Medulla oblongata (tissue), 1 donor: ENCODE measurements around the gene GRM8.

Experiments
- DNase-seq: peaks from one replicate; pipeline ENCODE4 v3.0.0-alpha.2; 2015; ENCODE audit errors: extremely low spot score

GRM8 gene

GRCh38 chr7:126524967-126525366, 727.8 kb downstream of the GRM8 start:
- no peak for DNase-seq

DNA sequence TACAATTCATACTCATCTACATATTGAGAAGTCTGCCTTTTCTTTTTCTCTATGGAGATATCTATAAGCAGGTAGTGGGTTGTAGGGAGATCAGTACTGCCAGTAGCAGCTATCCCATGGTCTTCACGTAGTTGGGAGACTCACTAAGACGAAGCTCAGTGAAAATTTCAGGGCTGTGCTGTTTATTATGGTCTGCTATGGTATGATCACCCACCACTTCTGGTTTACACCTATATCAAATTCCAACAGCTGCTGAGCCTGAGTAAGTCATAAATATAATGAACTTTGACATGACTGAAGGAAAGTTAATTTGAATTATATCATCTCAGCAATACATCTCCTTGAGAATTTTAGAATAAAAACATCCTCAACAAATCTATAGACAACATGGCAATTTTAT, 741.7 kb downstream of the GRM8 start:
- DNase-seq = no peak

DNA sequence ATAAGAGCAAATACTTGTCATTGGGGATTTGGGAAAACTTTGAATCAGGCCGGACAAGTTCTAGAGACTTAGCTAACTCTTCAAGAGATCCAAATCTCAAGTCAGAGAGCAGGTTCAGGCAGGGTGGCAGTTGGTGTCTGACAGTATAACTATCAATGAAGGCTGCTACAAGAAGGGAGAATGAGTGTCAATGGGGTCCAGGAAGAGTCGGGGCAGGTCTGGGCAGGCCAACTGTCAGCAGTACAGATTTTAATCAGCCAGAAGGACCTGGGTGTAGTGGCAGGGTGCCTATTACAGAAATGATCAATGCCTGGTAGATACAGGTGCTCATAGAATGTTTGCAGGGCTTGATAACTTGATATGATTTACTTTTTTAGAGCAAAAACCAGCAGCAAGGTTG, 751.1 kb downstream of the GRM8 start:
- no peak for DNase-seq

- DNase-seq = no peak
These were observed 753.3 kb downstream of the GRM8 start for GRCh38 chr7:126499481-126499880.

- no peak for DNase-seq
These were observed 757.0 kb downstream of the GRM8 start for GRCh38 chr7:126495733-126496132.

DNA sequence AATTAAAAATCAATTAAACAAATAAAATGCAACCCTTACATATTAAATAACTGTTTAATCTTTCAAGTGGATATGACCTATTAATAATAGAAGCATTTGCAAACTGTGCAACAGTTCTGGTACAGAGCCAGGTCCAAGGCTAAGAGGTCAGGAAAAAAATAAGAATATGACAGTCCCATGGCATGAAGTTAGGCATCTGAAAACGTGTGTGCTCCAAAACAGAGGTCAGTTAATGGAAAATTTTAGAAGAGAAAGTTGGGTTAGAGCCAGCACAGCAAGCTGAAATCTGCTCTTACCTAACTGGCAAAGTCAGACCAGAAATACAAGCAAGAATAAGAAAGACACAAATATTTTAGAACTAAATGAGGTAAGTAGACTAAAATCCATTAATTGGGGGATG, 757.7 kb downstream of the GRM8 start:
- no peak for DNase-seq

DNA sequence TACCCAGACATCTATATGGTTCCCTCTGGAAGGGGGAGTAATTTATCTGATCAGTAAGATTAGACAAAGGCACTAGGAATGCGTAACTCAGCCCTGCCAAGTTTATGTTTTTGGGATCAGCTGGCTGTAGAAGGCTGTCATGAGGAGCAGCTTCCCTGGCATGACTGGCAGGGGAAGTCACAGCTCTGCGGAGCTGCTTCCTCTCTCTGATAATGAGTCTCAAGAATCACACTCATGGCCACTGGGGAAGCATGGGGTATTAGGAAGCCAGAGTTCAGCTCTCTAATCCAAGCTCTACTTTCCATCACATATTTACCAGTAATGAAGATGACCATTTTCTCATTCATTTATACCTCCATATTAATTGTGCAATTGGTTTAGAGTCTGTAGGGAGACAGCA, 758.9 kb downstream of the GRM8 start:
- no peak for DNase-seq

DNA sequence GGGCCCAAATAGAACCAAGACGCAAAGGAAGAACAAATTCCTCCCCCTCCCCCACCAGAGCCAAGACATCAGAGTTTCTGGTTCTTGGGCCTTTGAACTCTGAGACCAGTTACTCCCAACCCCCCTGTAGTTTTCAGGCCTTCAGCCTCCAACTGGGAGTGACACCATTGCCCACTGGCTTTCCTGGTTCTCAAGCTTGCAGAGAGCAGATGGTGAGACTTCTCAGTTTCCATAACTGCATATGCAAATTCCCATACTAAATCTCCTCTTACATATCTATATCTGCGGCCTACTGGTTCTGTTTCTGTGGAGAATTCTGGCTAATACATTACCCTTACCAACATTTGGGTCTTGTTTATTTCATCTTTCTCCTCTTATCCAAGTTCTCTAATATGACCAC, 762.9 kb downstream of the GRM8 start:
- DNase-seq = no peak

DNA sequence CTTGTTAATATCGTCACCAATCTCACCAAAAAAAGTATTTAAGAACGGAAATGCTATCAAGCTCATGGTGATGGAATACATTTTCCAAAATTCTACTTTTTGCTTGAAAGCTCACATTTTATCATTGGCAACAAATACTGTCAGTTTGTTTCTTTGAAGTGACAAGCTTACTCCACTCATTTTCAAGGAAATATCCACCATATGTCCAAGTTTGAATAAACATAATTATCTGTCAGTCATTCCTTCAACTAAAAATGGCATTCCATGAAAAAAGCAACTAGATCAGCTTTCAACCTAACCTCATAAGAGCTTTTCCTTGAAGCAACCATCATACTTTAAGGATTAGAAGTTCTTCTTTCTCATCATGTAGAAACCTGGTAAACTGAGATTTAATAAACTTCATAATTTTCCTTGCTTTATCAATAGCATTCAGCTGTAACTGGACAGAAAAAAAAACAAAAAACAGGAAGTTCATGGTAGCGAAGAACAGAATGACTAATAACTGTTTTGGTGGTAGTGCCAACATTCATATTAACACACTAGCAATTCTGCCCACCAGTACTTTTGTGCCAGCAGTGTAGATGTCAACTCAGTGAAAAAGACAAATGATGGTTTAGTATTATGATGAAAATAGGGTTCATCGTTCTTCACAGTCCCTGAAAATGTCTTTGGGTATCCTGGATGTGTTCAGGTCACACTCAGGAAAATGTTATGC, 764.9 kb downstream of the GRM8 start:
- no peak for DNase-seq

- no peak for DNase-seq
These were observed 765.9 kb downstream of the GRM8 start for GRCh38 chr7:126486806-126487205.

DNA sequence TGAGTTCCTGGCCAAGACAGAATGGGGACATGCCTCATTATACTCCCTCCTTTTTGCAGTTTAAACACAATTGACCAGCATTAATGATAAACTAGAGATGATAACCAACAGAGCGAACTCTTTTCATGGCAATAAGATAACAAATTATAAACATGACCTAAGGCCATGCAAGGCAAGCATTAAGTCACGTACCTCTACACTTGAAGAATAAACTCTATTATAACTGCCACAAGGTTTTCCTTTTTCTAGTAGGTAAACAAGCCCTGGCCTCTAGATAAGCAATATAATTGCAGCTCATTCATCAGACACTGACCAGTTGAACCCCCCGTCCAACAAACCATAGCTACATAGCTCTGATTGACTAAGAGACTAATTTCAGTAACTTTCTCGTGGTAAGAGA, 767.0 kb downstream of the GRM8 start:
- no peak for DNase-seq

DNA sequence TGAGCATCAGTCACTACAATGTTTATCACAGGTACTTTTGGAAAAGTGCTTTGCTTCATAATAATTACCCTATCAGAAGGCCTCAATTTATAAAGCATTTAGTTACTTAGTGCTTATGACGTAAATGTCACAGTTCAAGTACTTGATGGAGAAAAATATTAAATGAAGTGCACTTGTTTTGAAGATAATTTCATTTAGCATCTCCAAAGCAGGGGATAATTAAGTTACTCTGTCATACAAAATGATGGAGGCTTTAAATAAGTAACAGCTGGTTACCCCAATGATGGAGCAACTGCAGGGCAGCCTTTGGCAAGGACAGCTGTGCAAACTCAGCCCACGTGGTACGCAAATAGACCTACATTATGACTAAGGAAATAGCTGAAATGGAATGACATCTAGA, 768.8 kb downstream of the GRM8 start:
- DNase-seq = no peak

DNA sequence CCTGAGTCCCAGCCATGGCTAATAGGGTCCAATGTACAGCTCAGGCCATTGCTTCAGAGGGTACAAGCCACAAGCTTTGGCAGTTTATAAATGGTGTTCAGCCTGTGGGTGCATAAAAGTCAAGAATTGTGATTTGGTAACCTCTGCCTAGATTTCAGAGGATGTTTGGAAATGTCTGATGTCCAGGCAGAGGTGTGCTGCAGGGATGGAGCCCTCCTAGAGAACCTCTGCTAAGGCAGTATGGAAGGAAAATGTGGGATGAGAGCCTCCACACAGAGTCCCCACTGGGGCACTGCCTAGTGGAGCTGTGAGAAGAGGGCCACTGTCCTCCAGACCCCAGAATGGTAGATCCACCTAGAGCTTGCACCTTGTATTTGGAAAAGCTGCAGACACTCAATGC, 779.9 kb downstream of the GRM8 start:
- DNase-seq = no peak

- no peak for DNase-seq
These were observed 790.3 kb downstream of the GRM8 start for GRCh38 chr7:126462405-126462804.

- DNase-seq = no peak
These were observed 792.1 kb downstream of the GRM8 start for GRCh38 chr7:126460664-126461063.

DNA sequence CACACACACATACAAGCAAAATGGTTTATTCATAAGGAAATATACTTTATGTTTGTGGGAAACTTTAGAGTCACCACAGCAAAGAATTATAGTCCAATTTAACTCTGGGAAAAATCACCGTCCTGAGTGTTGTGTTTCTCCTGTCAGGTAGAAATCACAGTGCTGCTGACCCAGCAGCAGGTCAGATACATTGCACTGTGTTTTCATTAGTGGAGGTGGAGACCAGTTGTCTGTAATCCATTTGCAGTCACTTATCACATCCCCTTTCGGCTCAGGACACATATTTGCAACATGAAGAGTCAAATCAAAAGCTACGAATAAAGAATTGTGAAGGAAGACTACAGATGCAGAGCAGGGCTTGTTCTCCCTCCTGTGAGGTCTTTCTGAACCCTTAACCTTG, 799.6 kb downstream of the GRM8 start:
- DNase-seq = no peak

DNA sequence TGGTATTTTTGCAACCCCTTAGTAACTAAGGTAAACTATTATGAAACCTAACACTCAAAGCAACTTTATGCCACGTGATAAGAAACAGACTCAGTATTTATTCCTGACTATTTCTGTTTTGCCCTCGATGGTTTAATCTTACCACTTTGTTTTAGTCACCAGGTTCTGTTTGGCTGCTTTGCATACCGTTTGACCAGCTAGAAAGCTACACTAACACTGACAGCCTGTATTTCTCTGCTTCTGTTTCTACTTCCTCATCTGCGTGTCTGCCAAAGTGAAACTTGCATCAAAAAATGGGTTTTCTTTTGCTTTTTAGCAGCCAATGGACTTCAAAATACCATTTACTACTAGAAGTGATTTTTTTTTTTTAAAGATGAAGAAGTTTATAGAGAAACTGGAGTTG, 802.5 kb downstream of the GRM8 start:
- no peak for DNase-seq

DNA sequence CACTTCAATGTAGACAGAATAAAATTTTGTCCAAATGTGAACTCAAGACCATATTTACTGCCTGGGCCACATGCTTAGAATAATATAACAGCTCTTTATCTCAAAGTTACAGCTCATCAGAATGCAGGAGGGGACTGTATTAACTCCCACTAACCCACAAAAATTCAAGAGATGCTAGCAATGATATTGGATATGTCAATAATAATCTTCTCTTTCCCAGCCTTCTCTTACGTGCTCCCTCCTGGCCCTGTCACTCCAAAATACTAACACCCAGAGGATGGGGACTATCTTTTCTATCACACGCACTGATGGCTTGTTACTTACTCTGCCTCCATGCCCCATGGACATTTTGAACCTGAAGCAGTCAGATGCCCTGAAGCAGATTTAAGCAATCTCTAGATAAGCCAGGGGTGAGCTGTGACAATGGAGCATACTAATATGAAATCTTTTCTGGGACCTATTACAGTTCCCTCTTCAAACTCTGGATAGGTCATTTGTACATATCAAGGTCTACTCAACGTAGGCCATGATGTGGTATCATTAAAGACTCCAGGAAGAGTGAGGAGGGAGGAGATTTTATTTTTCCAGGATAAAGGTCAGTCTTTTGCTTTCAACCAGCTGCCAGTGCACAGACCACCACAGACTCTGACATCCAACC, 803.0 kb downstream of the GRM8 start:
- no peak for DNase-seq

GRCh38 chr7:126447984-126448383, 804.8 kb downstream of the GRM8 start:
- no peak for DNase-seq

- DNase-seq = no peak
These were observed 806.8 kb downstream of the GRM8 start for GRCh38 chr7:126445991-126446390.

DNA sequence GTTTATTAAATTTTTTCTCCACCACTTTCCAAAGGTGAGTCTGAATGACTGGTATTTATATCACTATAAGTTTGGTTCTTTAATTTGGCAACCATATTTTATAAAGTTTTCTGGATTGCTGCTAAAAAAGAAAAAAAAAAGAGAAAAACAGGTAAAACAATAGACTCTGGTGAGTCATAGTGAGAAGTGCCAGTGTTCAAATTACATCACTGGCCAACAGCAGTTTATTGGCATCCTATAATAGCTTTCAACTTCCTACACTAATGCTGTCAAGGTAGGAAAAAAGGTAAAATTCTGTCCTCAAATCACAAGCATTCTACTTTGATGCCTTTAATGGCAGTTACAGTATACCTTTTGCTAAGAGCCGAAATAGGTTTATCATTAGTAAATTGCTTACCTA, 808.8 kb downstream of the GRM8 start:
- no peak for DNase-seq

DNA sequence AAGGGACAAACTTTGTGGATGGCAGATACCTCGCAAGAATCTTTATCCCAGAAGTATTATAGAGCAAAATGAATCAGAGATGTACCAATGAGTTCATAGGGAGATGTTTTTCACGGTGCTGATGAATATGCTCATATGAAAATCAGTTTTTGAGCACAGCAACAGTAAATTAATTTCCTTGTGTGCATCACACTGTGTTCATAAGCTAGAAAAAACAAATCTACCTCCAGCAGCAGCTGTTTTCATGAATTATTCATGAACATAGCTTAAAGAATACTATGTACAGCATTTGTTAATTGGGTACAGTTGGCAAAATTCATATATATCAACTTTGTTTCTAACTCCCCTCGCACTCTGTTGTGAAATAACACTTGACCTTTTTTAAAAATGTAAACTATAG, 809.8 kb downstream of the GRM8 start:
- DNase-seq = no peak

DNA sequence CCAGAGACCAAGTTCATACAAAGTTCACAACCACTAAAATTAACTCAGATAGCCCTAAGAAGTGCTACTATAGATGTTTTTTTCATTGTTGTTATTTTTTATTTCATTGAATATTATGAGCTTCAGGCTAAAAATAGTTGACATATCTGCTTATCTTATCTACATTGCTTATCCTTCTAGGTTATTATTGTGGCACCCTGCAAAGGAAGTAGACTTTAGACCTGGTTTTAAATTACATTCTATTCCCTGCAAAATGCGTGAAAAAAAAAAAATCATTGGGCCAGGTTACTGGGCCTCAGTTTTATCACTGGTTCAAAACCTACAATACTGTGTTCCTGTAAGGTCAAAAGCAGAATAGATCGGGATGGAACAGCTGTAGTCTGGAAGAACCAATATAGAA, 811.0 kb downstream of the GRM8 start:
- DNase-seq = no peak

DNA sequence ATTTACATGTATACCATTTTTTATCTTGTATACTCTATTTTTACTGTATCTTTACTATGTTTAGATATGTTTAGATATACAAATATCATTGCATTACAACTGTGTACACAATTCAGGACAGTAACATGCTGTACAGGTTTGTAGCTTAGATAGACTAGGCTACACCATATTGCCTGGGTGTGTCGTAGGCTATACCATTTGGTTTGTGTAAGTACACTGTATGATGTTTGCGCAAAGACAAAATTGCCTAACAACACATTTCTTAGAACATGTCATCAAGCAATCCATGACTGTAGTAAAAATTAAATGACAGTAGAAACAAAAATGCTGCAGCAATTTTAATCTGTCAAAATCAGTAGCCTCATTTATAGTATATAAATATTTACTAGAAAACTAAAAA, 812.2 kb downstream of the GRM8 start:
- no peak for DNase-seq
